Left lung (tissue), 10 donors: Measurements from ENCODE around the gene PPFIA4. TPM values are rescaled to one million over a fixed set of nuclear protein-coding genes. Genes with fewer than 3 reads are reported as not detected.

Experiments used
- ATAC-seq: fragments of 200-7000 bp; cut with Tn5 transposase; one replicate; pipeline ENCODE4 v1.9.1; 2020; ENCODE audit warnings: moderate library complexity
- DNase-seq, 4 donors: peaks; one replicate each; pipeline ENCODE4 v3.0.0-alpha.2; 2013 to 2020
- H3K27ac ChIP-seq, 2 donors: fragments of 200-600 bp; sonication (generic) in 1 of 2; one replicate each; pipeline versions ENCODE4 v1.5.0 to v1.8.0; 2020 to 2021
- H3K27me3 ChIP-seq, 2 donors: fragments of 200-600 bp; sonication (generic) in 1 of 2; one replicate each; pipeline versions ENCODE4 v1.5.0 to v1.8.0; 2020 to 2021
- H3K36me3 ChIP-seq, 2 donors: fragments of 200-600 bp; sonication (generic) in 1 of 2; one replicate each; pipeline versions ENCODE4 v1.5.0 to v1.8.0; 2020 to 2021
- H3K4me1 ChIP-seq, 2 donors: fragments of 200-600 bp; one replicate each; pipeline ENCODE4 v1.8.0; 2021
- H3K4me3 ChIP-seq, 2 donors: fragments of 200-600 bp; sonication (generic) in 1 of 2; one replicate each; pipeline versions ENCODE4 v1.5.0 to v1.8.0; 2020 to 2021; ENCODE audit warnings: mild to moderate bottlenecking in 1 of 2
- H3K9me3 ChIP-seq, 2 donors: fragments of 200-600 bp; sonication (generic) in 1 of 2; one replicate each; pipeline versions ENCODE4 v1.5.0 to v1.8.0; 2020 to 2021
- CTCF ChIP-seq, 2 donors: fragments of 200-600 bp; sonication (generic) in 1 of 2; IDR thresholded peaks; one replicate each; pipeline versions ENCODE4 v1.5.0 to v1.8.0; 2021; ENCODE audit warnings: antibody characterized with exemption in 2 of 2
- intact Hi-C, 2 donors: fragments of 100-400 bp; cut with DNase I; formaldehyde crosslinking; loops; one replicate each; pipeline versions ENCODE4 v1.11.2 to v1.14.2; 2022
- polyA plus RNA-seq, 6 donors: library from polyadenylated mRNA; unstranded; fragments of 120-200 nt; gene quantifications; one replicate each; pipeline ENCODE4 v1.2.1, GENCODE V29; 2013; ENCODE audit not compliant: insufficient read length in 6 of 6
- total RNA-seq, 2 donors: library from RNA; stranded (reverse); fragmentation: NEBNext Ultra II Directional; extraction: Animal tissue kit (Norgen Biotek cat#: 25700); gene quantifications; one replicate each; pipeline ENCODE4 v1.2.1, GENCODE V29; 2021
- donor health status: DM: no; HTN: yes; CAD: no.
- donor health status: DM: no; HTN: no; CAD: no.

Gene PPFIA4
- total and polyA plus RNA-seq, 8 donors: 1.3 to 5.1 (median 3.3) TPM

DNA sequence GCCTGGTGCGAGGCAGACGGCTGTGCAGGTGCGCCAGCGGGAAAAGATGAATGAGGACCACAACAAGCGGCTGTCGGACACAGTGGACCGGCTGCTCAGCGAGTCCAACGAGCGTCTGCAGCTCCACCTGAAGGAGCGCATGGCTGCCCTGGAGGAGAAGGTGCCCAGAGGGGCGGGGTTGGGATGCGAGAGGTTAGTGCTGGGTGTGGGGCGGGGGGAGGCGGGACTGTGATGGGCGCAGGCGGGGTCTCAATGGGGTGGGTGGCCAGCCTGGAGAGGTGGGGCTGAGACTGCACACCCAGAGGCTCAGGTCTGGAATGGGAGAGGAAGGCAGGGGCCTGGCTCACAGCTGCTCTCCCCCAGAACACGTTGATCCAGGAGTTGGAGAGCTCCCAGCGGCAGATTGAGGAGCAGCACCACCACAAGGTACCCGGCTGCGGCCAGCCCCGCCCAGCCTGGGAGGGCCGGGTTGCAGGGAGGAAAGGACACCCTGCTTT lies 22.3 kb downstream of the PPFIA4 start:
- Histone ChIP-seq H3K27ac (no peak overlapping the region), H3K4me3 (no peak overlapping the region), H3K9me3 (no peaks in the 10 kb centered on the region), H3K36me3 (no peaks in the 10 kb centered on the region), H3K4me1 (peaks cover 5 to 10% of the 10 kb centered on the region in 2 donors), H3K27me3 (peaks cover 0 to 19% of the 10 kb centered on the region in 2 donors)
- ATAC-seq: peak; percentile 62
- TF ChIP-seq CTCF (IDR thresholded peaks at IDR 0.05): no peak
- DNase-seq: no peak
- intact Hi-C loops: no loop called here

- intact Hi-C loops: no loop called here
- ATAC-seq (no peak), DNase-seq (no peak)
- Histone ChIP-seq H3K4me1 (peaks cover 5 to 10% of the 10 kb centered on the region in 2 donors), H3K27ac (no peak overlapping the region), H3K9me3 (no peaks in the 10 kb centered on the region), H3K36me3 (no peaks in the 10 kb centered on the region), H3K4me3 (no peak overlapping the region), H3K27me3 (peaks cover 0 to 19% of the 10 kb centered on the region in 2 donors)
- no peak for TF ChIP-seq CTCF (IDR thresholded peaks at IDR 0.05)
Observed at GRCh38 chr1:203049077-203049476, 22.8 kb downstream of the PPFIA4 start.

DNA sequence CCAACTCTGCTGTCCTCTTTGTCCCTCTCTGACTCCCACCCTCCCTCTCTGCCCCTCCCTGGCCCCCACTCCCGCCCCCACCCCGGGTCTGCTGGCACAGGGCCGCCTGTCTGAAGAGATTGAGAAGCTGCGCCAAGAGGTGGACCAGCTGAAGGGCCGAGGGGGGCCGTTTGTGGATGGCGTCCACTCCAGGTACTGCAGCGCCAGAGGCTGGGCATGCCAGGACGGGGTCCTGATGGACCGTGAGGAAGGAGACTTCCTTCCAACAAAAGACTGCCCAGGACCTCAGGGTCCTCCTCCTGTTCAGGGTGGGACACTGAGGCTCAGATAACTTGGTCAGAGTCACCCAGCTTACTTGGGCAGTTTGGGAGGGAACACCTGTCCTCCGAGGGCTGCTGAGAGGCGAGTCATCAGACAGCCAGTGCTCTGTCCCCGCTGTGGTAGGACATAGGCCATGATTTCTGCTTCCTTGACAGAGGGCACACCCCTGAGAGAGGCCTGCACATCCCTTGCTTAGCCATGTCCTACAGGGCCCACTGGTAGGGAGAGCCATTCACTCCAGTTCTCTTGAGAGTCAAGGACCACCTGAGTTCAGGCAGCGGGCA lies 23.4 kb downstream of the PPFIA4 start:
- no peak for DNase-seq
- no peak for ATAC-seq
- H3K36me3 ChIP-seq: no peaks in the 10 kb centered on the region
- H3K27ac ChIP-seq: no peak overlapping the region
- no peak overlapping the region for H3K4me3 ChIP-seq
- H3K27me3 ChIP-seq: peaks cover 0 to 19% of the 10 kb centered on the region in 2 donors
- intact Hi-C loops: no loop called here
- no peak for TF ChIP-seq CTCF (IDR thresholded peaks at IDR 0.05)
- H3K4me1 ChIP-seq: peaks cover 5 to 10% of the 10 kb centered on the region in 2 donors
- H3K9me3 ChIP-seq: no peaks in the 10 kb centered on the region

DNA sequence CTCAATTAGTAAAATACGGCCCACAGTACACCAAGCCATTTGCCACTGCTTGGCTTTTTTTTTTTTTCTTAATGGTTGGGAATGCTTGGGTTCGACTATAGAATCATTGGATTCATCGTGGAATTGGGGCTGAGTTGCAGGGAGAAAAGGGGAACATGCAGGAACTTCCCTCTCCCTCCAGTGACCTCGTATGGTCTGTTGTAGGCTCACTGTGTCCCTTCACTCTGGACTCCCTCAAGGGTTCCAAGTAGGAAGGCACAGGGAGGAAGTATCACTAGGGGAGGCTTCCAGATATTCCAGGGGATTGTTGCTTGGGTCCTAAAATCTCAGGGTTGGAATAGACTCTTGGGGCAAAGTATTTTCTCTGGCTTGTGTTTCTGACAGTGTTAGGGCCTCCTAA lies 24.5 kb downstream of the PPFIA4 start:
- ATAC-seq (no peak), DNase-seq (no peak)
- Histone ChIP-seq H3K9me3 (no peaks in the 10 kb centered on the region), H3K36me3 (no peaks in the 10 kb centered on the region), H3K27me3 (peaks cover 0 to 19% of the 10 kb centered on the region in 2 donors), H3K4me1 (peaks cover 5 to 10% of the 10 kb centered on the region in 2 donors), H3K4me3 (no peak overlapping the region), H3K27ac (no peak overlapping the region)
- no peak for TF ChIP-seq CTCF (IDR thresholded peaks at IDR 0.05)
- intact Hi-C loops: no loop called here

GRCh38 chr1:203051841-203052324 lies 25.6 kb downstream of the PPFIA4 start:
- H3K27ac ChIP-seq: no peak overlapping the region
- H3K4me1 ChIP-seq: peaks cover 4 to 10% of the 10 kb centered on the region in 2 donors
- ATAC-seq: no peak
- H3K27me3 ChIP-seq: peaks cover 0 to 19% of the 10 kb centered on the region in 2 donors
- no peaks in the 10 kb centered on the region for H3K36me3 ChIP-seq
- no peak for TF ChIP-seq CTCF (IDR thresholded peaks at IDR 0.05)
- H3K9me3 ChIP-seq: no peaks in the 10 kb centered on the region
- no peak overlapping the region for H3K4me3 ChIP-seq
- intact Hi-C loops: no loop called here
- DNase-seq: no peak
